Measurements from ENCODE around the gene CNTNAP4. TPM values are rescaled to one million over a fixed set of nuclear protein-coding genes. Genes with fewer than 3 reads are reported as not detected.

The CNTNAP4 gene
- total RNA-seq, 1 experiment from 2014 or later: not detected

DNA sequence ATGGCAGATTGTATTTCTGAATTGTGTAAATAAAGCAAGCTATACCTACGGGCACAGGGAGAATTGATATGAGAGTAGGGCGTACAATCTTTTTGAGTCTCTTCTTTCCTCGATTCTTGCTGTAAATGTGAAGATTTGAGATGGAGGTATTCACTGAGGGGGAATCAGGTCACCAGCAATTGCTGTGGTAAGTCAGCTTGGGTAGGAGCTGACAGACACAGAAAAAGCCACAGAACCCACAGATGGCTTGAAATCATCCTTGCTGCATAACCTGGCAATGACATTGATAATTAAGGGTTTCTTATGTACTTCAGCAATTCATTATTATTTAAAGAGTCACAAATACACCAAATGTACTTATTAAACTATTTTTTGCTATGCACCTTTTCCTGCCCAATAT is 164.2 kb downstream of the CNTNAP4 start:
- intact Hi-C loops (cut with micrococcal nuclease; ENCODE audit: unreplicated experiment): no loop called here
- Histone ChIP-seq H3K36me3 (ENCODE audit: low read depth) (no peaks in the 10 kb centered on the region), H3K27ac (no peak overlapping the region), H3K4me3 (no peak overlapping the region), H3K4me1 (replicated peaks; ENCODE audit: insufficient read depth) (no peaks in the 10 kb centered on the region), H3K4me2 (no peak overlapping the region), H2AFZ (no peak overlapping the region), H4K20me1 (ENCODE audit: insufficient read depth) (no peaks in the 10 kb centered on the region), H3K27me3 (ENCODE audit: insufficient read depth, low read depth) (peaks cover 3% of the 10 kb centered on the region; the same call in 1 of the 2 replicates), H3K9me3 (ENCODE audit: insufficient read depth, low read depth) (no peaks in the 10 kb centered on the region), H3F3A (ENCODE audit: insufficient read depth, low read depth) (no peaks in the 10 kb centered on the region), H3K79me2 (ENCODE audit: low read depth) (no peaks in the 10 kb centered on the region), H3K9me2 (ENCODE audit: insufficient read depth) (no peaks in the 10 kb centered on the region)
- BruUV-seq (replicated peaks): no TSS peak
- ChIA-PET POLR2A (ENCODE audit: unreplicated experiment) (no interaction called here), CTCF (no interaction called here)
- DNase-seq: no peak
- TF ChIP-seq, protein P1, sequence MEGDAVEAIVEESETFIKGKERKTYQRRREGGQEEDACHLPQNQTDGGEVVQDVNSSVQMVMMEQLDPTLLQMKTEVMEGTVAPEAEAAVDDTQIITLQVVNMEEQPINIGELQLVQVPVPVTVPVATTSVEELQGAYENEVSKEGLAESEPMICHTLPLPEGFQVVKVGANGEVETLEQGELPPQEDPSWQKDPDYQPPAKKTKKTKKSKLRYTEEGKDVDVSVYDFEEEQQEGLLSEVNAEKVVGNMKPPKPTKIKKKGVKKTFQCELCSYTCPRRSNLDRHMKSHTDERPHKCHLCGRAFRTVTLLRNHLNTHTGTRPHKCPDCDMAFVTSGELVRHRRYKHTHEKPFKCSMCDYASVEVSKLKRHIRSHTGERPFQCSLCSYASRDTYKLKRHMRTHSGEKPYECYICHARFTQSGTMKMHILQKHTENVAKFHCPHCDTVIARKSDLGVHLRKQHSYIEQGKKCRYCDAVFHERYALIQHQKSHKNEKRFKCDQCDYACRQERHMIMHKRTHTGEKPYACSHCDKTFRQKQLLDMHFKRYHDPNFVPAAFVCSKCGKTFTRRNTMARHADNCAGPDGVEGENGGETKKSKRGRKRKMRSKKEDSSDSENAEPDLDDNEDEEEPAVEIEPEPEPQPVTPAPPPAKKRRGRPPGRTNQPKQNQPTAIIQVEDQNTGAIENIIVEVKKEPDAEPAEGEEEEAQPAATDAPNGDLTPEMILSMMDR (conservative IDR thresholded peaks at IDR 0.05): no peak
- TF ChIP-seq EZH2 (IDR thresholded peaks at IDR 0.05; ENCODE audit: low read depth): no peak

DNA sequence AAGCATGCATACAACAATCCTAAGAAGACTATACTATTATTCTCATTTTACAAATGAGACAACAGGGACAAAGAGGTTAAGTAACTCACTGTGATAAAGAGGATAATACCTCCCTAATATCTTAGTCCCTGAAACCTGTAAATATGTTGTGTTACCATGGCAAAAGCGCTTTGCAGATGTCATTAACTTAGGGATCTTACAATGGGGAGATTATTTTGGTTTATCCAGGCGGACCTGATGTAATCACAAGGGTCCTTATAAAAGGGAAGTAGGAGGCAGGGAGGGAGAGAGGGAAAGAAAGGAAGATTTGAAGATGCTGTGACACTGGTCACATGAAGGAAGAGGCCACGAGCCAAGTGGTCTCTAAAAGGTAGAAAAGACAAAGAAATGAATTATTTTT is 164.7 kb downstream of the CNTNAP4 start:
- Histone ChIP-seq H3K27ac (no peak overlapping the region), H3K9me2 (ENCODE audit: insufficient read depth) (no peaks in the 10 kb centered on the region), H3K4me1 (replicated peaks; ENCODE audit: insufficient read depth) (no peaks in the 10 kb centered on the region), H3K4me3 (no peak overlapping the region), H3K4me2 (no peak overlapping the region), H3K9me3 (ENCODE audit: insufficient read depth, low read depth) (no peaks in the 10 kb centered on the region), H2AFZ (no peak overlapping the region), H3K36me3 (ENCODE audit: low read depth) (no peaks in the 10 kb centered on the region), H3F3A (ENCODE audit: insufficient read depth, low read depth) (no peaks in the 10 kb centered on the region), H3K79me2 (ENCODE audit: low read depth) (no peaks in the 10 kb centered on the region), H3K27me3 (ENCODE audit: insufficient read depth, low read depth) (peaks cover 3% of the 10 kb centered on the region; the same call in 1 of the 2 replicates), H4K20me1 (ENCODE audit: insufficient read depth) (no peaks in the 10 kb centered on the region)
- ChIA-PET POLR2A (ENCODE audit: unreplicated experiment) (no interaction called here), CTCF (no interaction called here)
- no TSS peak for BruUV-seq (replicated peaks)
- DNase-seq: no peak
- TF ChIP-seq, protein P1 (conservative IDR thresholded peaks at IDR 0.05): no peak
- TF ChIP-seq EZH2 (IDR thresholded peaks at IDR 0.05; ENCODE audit: low read depth): no peak
- intact Hi-C loops (cut with micrococcal nuclease; ENCODE audit: unreplicated experiment): no loop called here

DNA sequence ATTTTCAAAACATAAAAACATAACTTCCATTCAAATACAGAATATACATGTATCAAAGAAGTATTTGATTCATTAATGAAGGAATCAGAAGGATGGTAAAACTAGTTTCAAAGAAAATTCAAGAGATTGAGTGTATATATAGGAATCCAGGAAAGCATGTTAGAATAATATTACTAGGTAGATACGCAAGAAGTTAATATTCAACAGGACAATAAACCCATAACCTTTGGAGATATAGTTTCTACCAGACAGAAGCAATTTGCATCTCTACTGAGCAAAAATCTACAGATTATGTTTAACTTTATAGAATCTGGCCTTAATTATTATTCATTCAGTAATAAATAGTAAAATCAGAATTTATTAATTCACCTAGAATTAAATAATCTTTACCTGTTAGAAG is 166.8 kb downstream of the CNTNAP4 start:
- TF ChIP-seq, protein P1 (conservative IDR thresholded peaks at IDR 0.05): no peak
- no peak for TF ChIP-seq EZH2 (IDR thresholded peaks at IDR 0.05; ENCODE audit: low read depth)
- Histone ChIP-seq H3K4me1 (replicated peaks; ENCODE audit: insufficient read depth) (no peaks in the 10 kb centered on the region), H3K9me3 (ENCODE audit: insufficient read depth, low read depth) (no peaks in the 10 kb centered on the region), H3K79me2 (ENCODE audit: low read depth) (no peaks in the 10 kb centered on the region), H3K4me2 (no peak overlapping the region), H3F3A (ENCODE audit: insufficient read depth, low read depth) (no peaks in the 10 kb centered on the region), H3K27ac (no peak overlapping the region), H3K36me3 (ENCODE audit: low read depth) (no peaks in the 10 kb centered on the region), H3K27me3 (ENCODE audit: insufficient read depth, low read depth) (peaks cover 3% of the 10 kb centered on the region; the same call in 1 of the 2 replicates), H3K9me2 (ENCODE audit: insufficient read depth) (no peaks in the 10 kb centered on the region), H3K4me3 (no peak overlapping the region), H4K20me1 (ENCODE audit: insufficient read depth) (no peaks in the 10 kb centered on the region), H2AFZ (no peak overlapping the region)
- BruUV-seq (replicated peaks): no TSS peak
- CTCF ChIA-PET: no interaction called here
- POLR2A ChIA-PET (ENCODE audit: unreplicated experiment): no interaction called here
- no peak for DNase-seq
- intact Hi-C loops (cut with micrococcal nuclease; ENCODE audit: unreplicated experiment): no loop called here
